ENCODE results near the gene AIDA. TPM values are rescaled to one million over a fixed set of nuclear protein-coding genes. Genes with fewer than 3 reads are reported as not detected.
"Not testable (repeated sequence)": the region's sequence is repeated elsewhere in the genome, so short reads cannot be mapped to it uniquely, and the experiment has no call there.

Gene AIDA
- 10 to 100 TPM; 62.5 to 78.7 (median 75.7) TPM for polyA plus RNA-seq (ENCODE audit: insufficient read length in 3 of 3)
- long read RNA-seq, donor 1, transcript AIDA-201 (10 exons, 3,008 nt), result major isoform, 5 of 15 reads
- long read RNA-seq, donor 1, partial matches to known transcripts, result 10 of 15 reads
- long read RNA-seq, donor 1, other reads (novel, unspliced or antisense), result 0 of 15 reads
- long read RNA-seq, donor 2, partial matches to known transcripts, result 8 of 11 reads
- long read RNA-seq, donor 2, other reads (novel, unspliced or antisense), result 0 of 11 reads
- long read RNA-seq, donor 3, transcript AIDA-201 (10 exons, 3,008 nt), result major isoform, 15 of 25 reads
- long read RNA-seq, donor 3, partial matches to known transcripts, result 10 of 25 reads
- long read RNA-seq, donor 3, other reads (novel, unspliced or antisense), result 0 of 25 reads
- long read RNA-seq, donor 4, transcript AIDA-201 (10 exons, 3,008 nt), result major isoform, 9 of 9 reads
- long read RNA-seq, donor 4, partial matches to known transcripts, result 0 of 9 reads
- long read RNA-seq, donor 4, other reads (novel, unspliced or antisense), result 0 of 9 reads
- long read RNA-seq, donor 5, result 0 reads
- long read RNA-seq, donor 6, transcript AIDA-201 (10 exons, 3,008 nt), result major isoform, 11 of 23 reads
- long read RNA-seq, donor 6, partial matches to known transcripts, result 12 of 23 reads
- long read RNA-seq, donor 6, other reads (novel, unspliced or antisense), result 0 of 23 reads
- long read RNA-seq, donor 7, transcript AIDA-201 (10 exons, 3,008 nt), result major isoform, 9 of 25 reads
- long read RNA-seq, donor 7, partial matches to known transcripts, result 16 of 25 reads
- long read RNA-seq, donor 7, other reads (novel, unspliced or antisense), result 0 of 25 reads
- long read RNA-seq, donor 8, transcript AIDA-201 (10 exons, 3,008 nt), result major isoform, 13 of 51 reads
- long read RNA-seq, donor 8, partial matches to known transcripts, result 24 of 51 reads
- long read RNA-seq, donor 8, other reads (novel, unspliced or antisense), result 14 of 51 reads
- long read RNA-seq, donor 9, transcript AIDA-201 (10 exons, 3,008 nt), result major isoform, 9 of 19 reads
- long read RNA-seq, donor 9, partial matches to known transcripts, result 10 of 19 reads
- long read RNA-seq, donor 9, other reads (novel, unspliced or antisense), result 0 of 19 reads
- long read RNA-seq, donor 10, transcript AIDA-201 (10 exons, 3,008 nt), result major isoform, 7 of 24 reads
- long read RNA-seq, donor 10, partial matches to known transcripts, result 17 of 24 reads
- long read RNA-seq, donor 10, other reads (novel, unspliced or antisense), result 0 of 24 reads
- long read RNA-seq, donor 11, transcript AIDA-201 (10 exons, 3,008 nt), result major isoform, 7 of 16 reads
- long read RNA-seq, donor 11, partial matches to known transcripts, result 9 of 16 reads
- long read RNA-seq, donor 11, other reads (novel, unspliced or antisense), result 0 of 16 reads
- long read RNA-seq, donor 12, partial matches to known transcripts, result 6 of 9 reads
- long read RNA-seq, donor 12, other reads (novel, unspliced or antisense), result 0 of 9 reads
- long read RNA-seq, donor 13, transcript AIDA-201 (10 exons, 3,008 nt), result major isoform, 12 of 47 reads
- long read RNA-seq, donor 13, partial matches to known transcripts, result 30 of 47 reads
- long read RNA-seq, donor 13, other reads (novel, unspliced or antisense), result 5 of 47 reads
- long read RNA-seq, donor 14, transcript AIDA-201 (10 exons, 3,008 nt), result major isoform, 6 of 6 reads
- long read RNA-seq, donor 14, partial matches to known transcripts, result 0 of 6 reads
- long read RNA-seq, donor 14, other reads (novel, unspliced or antisense), result 0 of 6 reads
- long read RNA-seq, donor 15, partial matches to known transcripts, result 0 of 2 reads
- long read RNA-seq, donor 15, other reads (novel, unspliced or antisense), result 0 of 2 reads
- long read RNA-seq, donor 16, transcript AIDA-201 (10 exons, 3,008 nt), result major isoform, 20 of 274 reads
- long read RNA-seq, donor 16, partial matches to known transcripts, result 247 of 274 reads
- long read RNA-seq, donor 16, other reads (novel, unspliced or antisense), result 7 of 274 reads

- peak; percentile 64 to 88 (median 85) for DNase-seq (ENCODE audit: extremely low read depth in 1 of 11, low read depth in 9 of 11, low spot score in 4 of 11)
These were observed at the start of gene AIDA, which contains the start of gene BROX for GRCh38 chr1:222712253-222713090. TSS of gene AIDA (minus strand) at chr1:222712491. CDS start at chr1:222712317, 174 bp downstream. TSS of gene BROX (plus strand) at chr1:222712564. CDS start at chr1:222715700, 3,136 bp downstream.

GRCh38 chr1:222761083-222761482 lies 48.8 kb upstream of the AIDA start:
- DNase-seq (ENCODE audit: extremely low read depth in 1 of 11, low read depth in 9 of 11, low spot score in 4 of 11), result no peak

GRCh38 chr1:222759451-222760035 lies 47.3 kb upstream of the AIDA start:
- DNase-seq (ENCODE audit: extremely low read depth in 1 of 11, low read depth in 9 of 11, low spot score in 4 of 11), result no peak

- no peak for DNase-seq (ENCODE audit: extremely low read depth in 1 of 11, low read depth in 9 of 11, low spot score in 4 of 11)
These were observed 45.5 kb upstream of the AIDA start for GRCh38 chr1:222757646-222758268.

- DNase-seq (ENCODE audit: extremely low read depth in 1 of 11, low read depth in 9 of 11, low spot score in 4 of 11), result peak in 1 of 11 donors; percentile 20
These were observed 42.3 kb upstream of the AIDA start for GRCh38 chr1:222754366-222755139.

GRCh38 chr1:222751255-222751654 lies 39.0 kb upstream of the AIDA start:
- DNase-seq (ENCODE audit: extremely low read depth in 1 of 11, low read depth in 9 of 11, low spot score in 4 of 11), result no peak

GRCh38 chr1:222750651-222751050 lies 38.4 kb upstream of the AIDA start:
- no peak for DNase-seq (ENCODE audit: extremely low read depth in 1 of 11, low read depth in 9 of 11, low spot score in 4 of 11)

GRCh38 chr1:222749927-222750326 lies 37.6 kb upstream of the AIDA start:
- no peak for DNase-seq (ENCODE audit: extremely low read depth in 1 of 11, low read depth in 9 of 11, low spot score in 4 of 11)

GRCh38 chr1:222741630-222742457 lies 29.6 kb upstream of the AIDA start:
- not testable (repeated sequence) for DNase-seq (ENCODE audit: extremely low read depth in 1 of 11, low read depth in 9 of 11, low spot score in 4 of 11)

GRCh38 chr1:222739929-222740328 lies 27.6 kb upstream of the AIDA start:
- no peak for DNase-seq (ENCODE audit: extremely low read depth in 1 of 11, low read depth in 9 of 11, low spot score in 4 of 11)

- no peak for DNase-seq (ENCODE audit: extremely low read depth in 1 of 11, low read depth in 9 of 11, low spot score in 4 of 11)
These were observed 27.2 kb upstream of the AIDA start for GRCh38 chr1:222739465-222739864.

GRCh38 chr1:222736972-222737371 lies 24.7 kb upstream of the AIDA start, which contains the start of gene FAM177B:
TSS of gene FAM177B (plus strand) at chr1:222737202. CDS start at chr1:222746546, 9,344 bp downstream.
- DNase-seq (ENCODE audit: extremely low read depth in 1 of 11, low read depth in 9 of 11, low spot score in 4 of 11), result no peak

GRCh38 chr1:222736470-222736869 lies 24.2 kb upstream of the AIDA start:
- no peak for DNase-seq (ENCODE audit: extremely low read depth in 1 of 11, low read depth in 9 of 11, low spot score in 4 of 11)

- DNase-seq (ENCODE audit: extremely low read depth in 1 of 11, low read depth in 9 of 11, low spot score in 4 of 11), result no peak
These were observed 22.4 kb upstream of the AIDA start for GRCh38 chr1:222734740-222735139.
